ENCODE results near the gene ZNF385A.

GRCh38 chr12:54404061-54405004 is 19.8 kb upstream of the ZNF385A start:
- peak; percentile 97 for TF ChIP-seq CTCF (IDR thresholded peaks at IDR 0.05; ENCODE audit: borderline replicate concordance, extremely low read depth, low read length, poor library complexity, severe bottlenecking)
- no peak for TF ChIP-seq EZH2 (IDR thresholded peaks at IDR 0.05; ENCODE audit: borderline replicate concordance, low read depth, low read length, severe bottlenecking)

Measured in DND-41 (cell line).